Measurements from ENCODE around the gene MAPKAP1. TPM values are rescaled to one million over a fixed set of nuclear protein-coding genes. Genes with fewer than 3 reads are reported as not detected.

The MAPKAP1 gene
- total RNA-seq, 1 donor from 2014 or later = 63.4 TPM

DNA sequence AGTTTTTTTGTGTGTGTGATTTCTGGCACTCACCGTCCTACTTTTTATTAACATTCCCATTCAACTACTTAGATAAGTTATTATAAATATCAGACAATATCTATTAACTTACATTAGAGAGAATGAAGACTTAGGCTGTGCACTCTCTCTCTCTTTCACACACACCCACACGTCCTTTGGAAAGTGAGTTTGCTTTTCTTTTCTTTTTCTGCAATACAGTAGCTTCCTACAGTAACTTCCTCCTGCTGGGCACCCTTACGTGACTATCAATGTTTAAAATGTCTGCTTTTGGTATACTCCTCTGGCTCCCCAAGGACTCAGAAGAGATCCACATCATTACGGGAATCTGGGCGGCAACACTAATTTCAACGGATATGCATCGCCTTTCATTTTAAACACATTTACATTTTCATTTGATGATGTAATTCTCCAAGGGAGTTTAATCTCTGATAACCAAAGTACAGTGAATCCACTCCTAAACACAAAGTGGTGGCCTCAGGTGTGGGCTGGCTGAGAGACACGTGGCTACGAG, 179.5 kb downstream of the MAPKAP1 start:
- H3K9me3 Mint-ChIP-seq = no peaks in the 10 kb centered on the region
- no peak overlapping the region for H3K27ac Mint-ChIP-seq (ENCODE audit: unreplicated experiment)
- no peak overlapping the region for H3K4me3 Mint-ChIP-seq
- peaks cover 14% of the 10 kb centered on the region for H3K4me1 Mint-ChIP-seq
- TF ChIP-seq, protein P1, sequence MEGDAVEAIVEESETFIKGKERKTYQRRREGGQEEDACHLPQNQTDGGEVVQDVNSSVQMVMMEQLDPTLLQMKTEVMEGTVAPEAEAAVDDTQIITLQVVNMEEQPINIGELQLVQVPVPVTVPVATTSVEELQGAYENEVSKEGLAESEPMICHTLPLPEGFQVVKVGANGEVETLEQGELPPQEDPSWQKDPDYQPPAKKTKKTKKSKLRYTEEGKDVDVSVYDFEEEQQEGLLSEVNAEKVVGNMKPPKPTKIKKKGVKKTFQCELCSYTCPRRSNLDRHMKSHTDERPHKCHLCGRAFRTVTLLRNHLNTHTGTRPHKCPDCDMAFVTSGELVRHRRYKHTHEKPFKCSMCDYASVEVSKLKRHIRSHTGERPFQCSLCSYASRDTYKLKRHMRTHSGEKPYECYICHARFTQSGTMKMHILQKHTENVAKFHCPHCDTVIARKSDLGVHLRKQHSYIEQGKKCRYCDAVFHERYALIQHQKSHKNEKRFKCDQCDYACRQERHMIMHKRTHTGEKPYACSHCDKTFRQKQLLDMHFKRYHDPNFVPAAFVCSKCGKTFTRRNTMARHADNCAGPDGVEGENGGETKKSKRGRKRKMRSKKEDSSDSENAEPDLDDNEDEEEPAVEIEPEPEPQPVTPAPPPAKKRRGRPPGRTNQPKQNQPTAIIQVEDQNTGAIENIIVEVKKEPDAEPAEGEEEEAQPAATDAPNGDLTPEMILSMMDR (conservative IDR thresholded peaks at IDR 0.05) = no peak
- no peaks in the 10 kb centered on the region for H3K27me3 Mint-ChIP-seq (ENCODE audit: low read depth)
- DNase-seq (ENCODE audit: low read depth, low spot score) = no peak
- peaks cover 2% of the 10 kb centered on the region for H3K36me3 Mint-ChIP-seq (ENCODE audit: low read depth)

DNA sequence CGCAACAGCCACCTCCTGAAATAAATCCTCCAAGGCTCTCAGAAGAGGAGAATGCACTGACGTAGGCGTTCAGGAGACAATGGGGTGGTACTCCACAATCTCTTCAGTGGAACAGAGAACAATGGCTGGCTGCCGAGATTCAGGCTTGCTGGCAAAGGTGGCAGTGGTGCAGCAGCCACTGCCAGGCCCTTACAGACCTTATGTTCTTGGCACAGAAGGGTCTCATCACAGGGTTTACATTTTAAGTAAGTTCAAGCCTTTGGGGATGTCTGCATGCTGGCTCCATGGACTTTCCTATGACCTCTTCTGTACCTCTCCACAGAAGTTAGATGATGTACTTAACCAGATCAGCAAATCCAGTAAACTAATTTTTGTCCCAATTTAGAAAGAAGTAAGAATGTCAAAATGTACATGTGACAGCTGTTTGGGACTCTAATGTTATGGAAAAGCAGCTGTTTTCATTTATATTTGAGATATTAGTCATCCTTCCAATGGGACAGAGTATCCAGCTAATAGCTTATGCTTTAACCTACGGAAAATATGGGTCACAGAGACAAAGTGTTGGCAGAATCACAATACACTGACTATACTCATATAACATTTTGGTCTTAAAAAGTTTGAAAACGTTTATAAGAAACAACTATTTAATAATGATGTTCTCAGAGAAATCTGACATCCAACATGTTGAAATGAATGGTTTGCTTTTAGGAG, 180.9 kb downstream of the MAPKAP1 start:
- H3K9me3 Mint-ChIP-seq = no peaks in the 10 kb centered on the region
- no peak overlapping the region for H3K27ac Mint-ChIP-seq (ENCODE audit: unreplicated experiment)
- no peak for DNase-seq (ENCODE audit: low read depth, low spot score)
- H3K4me1 Mint-ChIP-seq = peaks cover 14% of the 10 kb centered on the region
- H3K36me3 Mint-ChIP-seq (ENCODE audit: low read depth) = peaks cover 2% of the 10 kb centered on the region
- H3K4me3 Mint-ChIP-seq = no peak overlapping the region
- TF ChIP-seq, protein P1 (conservative IDR thresholded peaks at IDR 0.05) = no peak
- no peaks in the 10 kb centered on the region for H3K27me3 Mint-ChIP-seq (ENCODE audit: low read depth)

DNA sequence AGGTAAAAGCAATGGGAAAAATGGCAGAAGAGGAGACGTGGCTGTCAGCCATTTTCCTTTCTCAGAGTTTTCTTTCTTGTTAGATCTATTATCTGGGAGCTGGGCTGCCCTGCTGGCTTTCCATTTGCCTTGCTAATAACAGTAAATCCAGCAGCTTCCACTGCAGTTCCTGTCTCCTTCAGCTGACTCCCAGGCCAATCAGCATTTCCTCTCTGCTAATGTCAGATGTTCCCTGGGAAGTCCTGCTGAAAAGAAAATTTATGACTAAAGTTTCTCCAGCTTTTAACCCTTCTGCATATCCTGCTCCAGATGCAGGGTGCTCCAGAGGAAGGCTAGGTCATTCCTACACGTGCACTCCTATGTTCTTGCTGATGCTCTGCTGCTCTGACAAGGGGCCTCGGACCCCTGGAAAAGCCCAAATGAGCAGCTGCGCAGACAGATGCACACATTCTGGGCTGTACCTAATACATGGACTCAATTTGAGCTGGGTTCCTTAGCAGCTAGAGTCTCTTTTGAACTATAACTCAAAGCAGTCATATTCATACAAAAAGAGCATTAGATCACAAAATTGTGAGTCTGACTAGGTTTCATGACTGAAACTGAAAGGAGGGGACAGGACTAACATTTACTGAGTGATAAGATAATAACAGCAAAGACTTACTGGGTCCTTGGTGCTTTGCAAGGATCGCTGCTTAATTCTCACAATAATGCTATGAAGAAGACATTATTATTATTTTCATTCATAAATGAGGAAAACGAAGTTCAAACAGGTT, 182.2 kb downstream of the MAPKAP1 start:
- Mint-ChIP-seq H3K4me3 (no peak overlapping the region), H3K4me1 (peaks cover 9% of the 10 kb centered on the region), H3K27ac (ENCODE audit: unreplicated experiment) (peak overlapping the region; percentile 45), H3K36me3 (ENCODE audit: low read depth) (peaks cover 5% of the 10 kb centered on the region), H3K27me3 (ENCODE audit: low read depth) (no peaks in the 10 kb centered on the region), H3K9me3 (no peaks in the 10 kb centered on the region)
- DNase-seq (ENCODE audit: low read depth, low spot score) = no peak
- TF ChIP-seq, protein P1 (conservative IDR thresholded peaks at IDR 0.05) = no peak

DNA sequence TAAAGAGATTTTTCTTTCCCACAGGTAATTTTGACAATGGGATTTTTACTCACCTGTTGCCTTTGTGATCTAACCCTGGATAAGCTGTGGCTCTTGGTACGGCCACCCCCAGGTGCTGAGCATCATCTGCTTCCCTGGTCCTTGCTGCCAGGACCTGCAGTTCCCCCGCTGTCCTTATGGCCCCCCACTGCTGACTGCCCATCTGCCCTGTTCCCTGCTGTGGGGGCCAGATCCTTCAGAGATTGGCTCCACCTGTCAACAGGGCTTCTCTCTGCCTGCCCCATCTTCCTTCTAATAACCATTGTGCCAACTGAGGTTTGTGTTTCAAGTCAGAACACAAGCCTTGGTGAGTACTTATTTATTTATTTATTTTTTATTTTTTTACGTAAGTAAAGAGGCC, 183.3 kb downstream of the MAPKAP1 start:
- TF ChIP-seq, protein P1 (conservative IDR thresholded peaks at IDR 0.05) = no peak
- Mint-ChIP-seq H3K4me3 (no peak overlapping the region), H3K4me1 (peaks cover 9% of the 10 kb centered on the region), H3K27ac (ENCODE audit: unreplicated experiment) (no peak overlapping the region), H3K9me3 (no peaks in the 10 kb centered on the region), H3K36me3 (ENCODE audit: low read depth) (peaks cover 5% of the 10 kb centered on the region), H3K27me3 (ENCODE audit: low read depth) (no peaks in the 10 kb centered on the region)
- no peak for DNase-seq (ENCODE audit: low read depth, low spot score)

DNA sequence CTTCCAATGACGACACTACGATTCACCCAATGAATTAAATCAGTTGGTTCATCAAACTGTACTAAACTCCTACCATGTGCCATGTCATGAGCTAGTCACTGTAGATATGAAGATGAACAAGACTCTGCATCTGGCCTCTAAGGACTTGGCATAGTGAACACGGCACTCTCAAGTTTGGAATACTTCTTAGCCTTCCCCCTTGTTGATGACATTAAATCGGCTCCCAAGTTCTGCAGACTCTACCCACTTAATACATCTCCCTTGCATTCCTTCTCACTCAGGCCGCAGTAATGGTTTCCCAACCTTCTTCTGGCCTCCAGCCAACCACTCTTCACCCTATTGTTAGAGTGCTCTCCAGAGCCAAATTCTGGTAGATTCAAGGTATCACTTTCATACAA, 184.7 kb downstream of the MAPKAP1 start:
- H3K36me3 Mint-ChIP-seq (ENCODE audit: low read depth) = peaks cover 3% of the 10 kb centered on the region
- no peak overlapping the region for H3K27ac Mint-ChIP-seq (ENCODE audit: unreplicated experiment)
- no peaks in the 10 kb centered on the region for H3K9me3 Mint-ChIP-seq
- TF ChIP-seq, protein P1 (conservative IDR thresholded peaks at IDR 0.05) = no peak
- DNase-seq (ENCODE audit: low read depth, low spot score) = no peak
- H3K4me3 Mint-ChIP-seq = no peak overlapping the region
- peaks cover 16% of the 10 kb centered on the region for H3K4me1 Mint-ChIP-seq
- H3K27me3 Mint-ChIP-seq (ENCODE audit: low read depth) = no peaks in the 10 kb centered on the region

All from neural crest cell (in vitro differentiated cells).